NT2/D1 (cell line): ENCODE measurements around the gene USH1C.

Experiments used
- SUZ12 ChIP-seq: IDR thresholded peaks from 2 replicates; pipeline ENCODE4 v1.6.1; 2011; ENCODE audit not compliant: insufficient read length, insufficient read depth; ENCODE audit errors: extremely low read depth
- YY1 ChIP-seq: IDR thresholded peaks from 2 replicates; pipeline ENCODE4 v1.6.1; 2011; ENCODE audit not compliant: insufficient read length, insufficient read depth
- ZNF274 ChIP-seq: IDR thresholded peaks from 2 replicates; pipeline ENCODE4 v1.6.1; 2011; ENCODE audit warnings: mild to moderate bottlenecking, low read depth, low read length

GRCh38 chr11:17508306-17508705 is 35.9 kb downstream of the USH1C start:
- TF ChIP-seq SUZ12 (no peak), ZNF274 (no peak), YY1 (no peak)
